ENCODE results near the gene SUGP2.

GRCh38 chr19:18972851-18973250, 60.5 kb downstream of the SUGP2 start:
- TF ChIP-seq, protein P1, sequence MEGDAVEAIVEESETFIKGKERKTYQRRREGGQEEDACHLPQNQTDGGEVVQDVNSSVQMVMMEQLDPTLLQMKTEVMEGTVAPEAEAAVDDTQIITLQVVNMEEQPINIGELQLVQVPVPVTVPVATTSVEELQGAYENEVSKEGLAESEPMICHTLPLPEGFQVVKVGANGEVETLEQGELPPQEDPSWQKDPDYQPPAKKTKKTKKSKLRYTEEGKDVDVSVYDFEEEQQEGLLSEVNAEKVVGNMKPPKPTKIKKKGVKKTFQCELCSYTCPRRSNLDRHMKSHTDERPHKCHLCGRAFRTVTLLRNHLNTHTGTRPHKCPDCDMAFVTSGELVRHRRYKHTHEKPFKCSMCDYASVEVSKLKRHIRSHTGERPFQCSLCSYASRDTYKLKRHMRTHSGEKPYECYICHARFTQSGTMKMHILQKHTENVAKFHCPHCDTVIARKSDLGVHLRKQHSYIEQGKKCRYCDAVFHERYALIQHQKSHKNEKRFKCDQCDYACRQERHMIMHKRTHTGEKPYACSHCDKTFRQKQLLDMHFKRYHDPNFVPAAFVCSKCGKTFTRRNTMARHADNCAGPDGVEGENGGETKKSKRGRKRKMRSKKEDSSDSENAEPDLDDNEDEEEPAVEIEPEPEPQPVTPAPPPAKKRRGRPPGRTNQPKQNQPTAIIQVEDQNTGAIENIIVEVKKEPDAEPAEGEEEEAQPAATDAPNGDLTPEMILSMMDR (IDR thresholded peaks at IDR 0.05): no peak
- no peak for TF ChIP-seq POLR2A (IDR thresholded peaks at IDR 0.05)

Data from upper lobe of left lung (tissue), 4 donors.